NB4 (cell line): ENCODE data around the gene OR4C6.

Experiments
- DNase-seq: peaks from one replicate; pipeline ENCODE4 v3.0.0; 2010; ENCODE audit warnings: low read depth
- H3K4me3 ChIP-seq: one replicate; pipeline ENCODE4 v1.5.1; 2011; ENCODE audit warnings: mild to moderate bottlenecking, low read depth, low read length, moderate library complexity
- MYC ChIP-seq: IDR thresholded peaks from 2 replicates; pipeline ENCODE4 v1.6.1; 2011; ENCODE audit warnings: low read depth, low read length
- POLR2A ChIP-seq: IDR thresholded peaks from 2 replicates; pipeline ENCODE4 v1.6.1; 2011; ENCODE audit warnings: mild to moderate bottlenecking; ENCODE audit not compliant: insufficient read length; ENCODE audit errors: extremely low read depth
- TF ChIP-seq, protein P1 (sequence below): IDR thresholded peaks from 2 replicates; pipeline ENCODE4 v1.6.1; 2011; ENCODE audit warnings: low read depth, low read length
- TF ChIP-seq, protein P2 (sequence below): IDR thresholded peaks from one replicate; pipeline ENCODE4 v1.5.1; 2012; ENCODE audit warnings: low read depth, low read length

The OR4C6 gene

GRCh38 chr11:55658031-55658573 lies 3.9 kb upstream of the OR4C6 start:
- TF ChIP-seq MYC: no peak
- no peak for TF ChIP-seq POLR2A
- no peak overlapping the region for H3K4me3 ChIP-seq
- DNase-seq: peak; percentile 1

DNA sequence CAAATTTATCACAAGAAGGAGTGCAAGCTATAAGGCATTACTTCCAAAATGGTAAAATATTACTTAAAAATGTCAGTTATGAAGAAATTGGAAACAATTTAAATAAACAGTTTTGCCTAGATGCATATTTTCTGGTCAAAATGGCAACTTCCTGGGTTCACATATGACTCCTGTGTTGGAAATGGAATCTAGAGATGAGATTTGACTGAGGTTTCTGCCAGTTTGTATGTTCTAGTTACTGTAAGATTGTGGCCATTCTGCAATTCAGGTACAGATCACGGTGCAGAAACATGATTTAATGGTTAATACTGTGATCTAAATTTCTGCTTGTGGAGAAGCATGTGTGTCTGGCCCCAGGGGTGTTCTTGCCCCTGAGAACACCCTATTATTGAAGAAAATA lies 3.4 kb upstream of the OR4C6 start:
- no peak for DNase-seq
- no peak for TF ChIP-seq POLR2A
- TF ChIP-seq, protein P1, sequence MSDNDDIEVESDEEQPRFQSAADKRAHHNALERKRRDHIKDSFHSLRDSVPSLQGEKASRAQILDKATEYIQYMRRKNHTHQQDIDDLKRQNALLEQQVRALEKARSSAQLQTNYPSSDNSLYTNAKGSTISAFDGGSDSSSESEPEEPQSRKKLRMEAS: no peak
- no peak for TF ChIP-seq MYC
- TF ChIP-seq, protein P2, sequence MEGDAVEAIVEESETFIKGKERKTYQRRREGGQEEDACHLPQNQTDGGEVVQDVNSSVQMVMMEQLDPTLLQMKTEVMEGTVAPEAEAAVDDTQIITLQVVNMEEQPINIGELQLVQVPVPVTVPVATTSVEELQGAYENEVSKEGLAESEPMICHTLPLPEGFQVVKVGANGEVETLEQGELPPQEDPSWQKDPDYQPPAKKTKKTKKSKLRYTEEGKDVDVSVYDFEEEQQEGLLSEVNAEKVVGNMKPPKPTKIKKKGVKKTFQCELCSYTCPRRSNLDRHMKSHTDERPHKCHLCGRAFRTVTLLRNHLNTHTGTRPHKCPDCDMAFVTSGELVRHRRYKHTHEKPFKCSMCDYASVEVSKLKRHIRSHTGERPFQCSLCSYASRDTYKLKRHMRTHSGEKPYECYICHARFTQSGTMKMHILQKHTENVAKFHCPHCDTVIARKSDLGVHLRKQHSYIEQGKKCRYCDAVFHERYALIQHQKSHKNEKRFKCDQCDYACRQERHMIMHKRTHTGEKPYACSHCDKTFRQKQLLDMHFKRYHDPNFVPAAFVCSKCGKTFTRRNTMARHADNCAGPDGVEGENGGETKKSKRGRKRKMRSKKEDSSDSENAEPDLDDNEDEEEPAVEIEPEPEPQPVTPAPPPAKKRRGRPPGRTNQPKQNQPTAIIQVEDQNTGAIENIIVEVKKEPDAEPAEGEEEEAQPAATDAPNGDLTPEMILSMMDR: no peak
- no peak overlapping the region for H3K4me3 ChIP-seq

DNA sequence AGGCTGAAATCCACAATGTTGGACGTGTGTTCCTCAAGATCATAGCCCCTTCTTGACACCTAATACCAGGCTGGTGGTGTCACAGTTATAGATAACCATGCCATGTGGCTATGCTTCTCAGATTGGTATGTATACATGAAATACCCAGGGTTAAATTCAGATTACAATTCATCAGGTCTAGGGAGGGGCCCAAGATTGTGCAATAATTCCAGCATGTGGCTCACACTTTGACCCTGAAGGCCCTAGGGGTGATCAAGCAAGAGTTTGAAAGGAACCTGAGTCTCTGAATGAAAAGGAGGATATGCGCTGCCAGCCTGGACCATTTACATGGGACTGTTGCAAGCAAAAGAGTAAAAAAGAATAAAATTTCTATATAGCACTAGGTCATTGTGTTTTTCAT lies 7.4 kb downstream of the OR4C6 start:
- DNase-seq: no peak
- H3K4me3 ChIP-seq: no peak overlapping the region
- no peak for TF ChIP-seq POLR2A
- TF ChIP-seq, protein P1: no peak
- TF ChIP-seq, protein P2: no peak
- no peak for TF ChIP-seq MYC

DNA sequence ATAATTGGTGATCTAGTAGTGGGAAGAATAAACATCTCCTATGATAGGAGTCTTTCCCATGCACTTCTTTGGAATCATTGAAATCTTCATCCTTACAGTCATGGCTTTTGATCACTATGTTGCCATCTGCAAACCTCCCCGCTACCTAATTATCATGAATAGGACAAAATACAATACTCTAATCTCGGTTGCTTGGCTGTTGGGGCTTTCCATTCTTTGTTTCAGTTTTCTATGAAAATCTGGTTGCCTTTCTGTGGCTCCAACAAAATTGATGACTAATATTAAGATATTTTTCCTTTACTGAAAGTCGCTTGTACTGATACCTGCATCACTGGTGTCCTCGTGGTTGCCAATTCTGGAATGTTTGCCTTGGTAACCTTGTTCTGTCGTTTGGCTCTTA lies 11.9 kb downstream of the OR4C6 start:
- TF ChIP-seq, protein P2: no peak
- TF ChIP-seq POLR2A: no peak

DNA sequence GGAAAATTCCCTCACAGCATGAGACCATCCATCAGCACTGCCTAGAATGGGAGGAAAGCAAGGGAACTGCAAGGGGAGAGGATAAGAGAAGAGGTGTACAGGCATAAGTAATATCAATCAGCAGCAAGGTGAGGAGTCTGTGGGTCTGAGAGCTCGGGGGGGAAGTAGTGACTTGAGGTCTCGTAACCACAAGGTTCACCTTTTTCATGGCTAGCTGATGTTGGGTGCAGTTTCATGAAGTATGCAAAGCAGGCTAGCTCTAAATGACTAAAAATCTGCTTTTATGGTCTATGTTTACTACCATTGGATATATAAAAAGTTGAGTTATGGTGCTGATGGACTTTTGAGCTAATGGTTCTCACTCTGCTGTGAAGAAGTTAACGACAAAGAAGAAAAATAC lies 35.8 kb downstream of the OR4C6 start:
- DNase-seq: no peak
- H3K4me3 ChIP-seq: no peak overlapping the region
- TF ChIP-seq POLR2A (no peak), MYC (no peak)
- TF ChIP-seq, protein P1: no peak
- TF ChIP-seq, protein P2: no peak

More for the DNA sequence above, 11.9 kb downstream of the OR4C6 start:
- H3K4me3 ChIP-seq: no peak overlapping the region
- DNase-seq: no peak

DNA sequence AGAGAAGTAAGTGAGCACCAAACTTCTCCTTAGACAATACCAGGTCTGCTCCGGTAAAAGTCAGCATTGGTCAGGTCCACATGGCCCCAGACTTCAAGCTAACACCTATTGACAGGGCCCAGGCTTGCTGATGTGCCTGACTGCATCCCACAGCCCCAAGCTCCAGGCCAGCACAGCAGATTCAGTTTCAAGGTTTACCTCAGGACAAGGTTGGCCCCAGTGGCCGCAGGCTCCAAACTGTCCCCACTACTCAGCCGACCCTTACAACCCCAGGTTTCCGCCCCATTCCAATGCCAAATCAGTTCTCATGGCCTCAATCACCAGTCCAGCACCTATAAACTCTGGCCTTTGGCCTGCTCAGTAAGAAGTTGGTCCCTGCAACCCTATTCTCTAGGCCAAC lies 39.4 kb downstream of the OR4C6 start:
- H3K4me3 ChIP-seq: no peak overlapping the region
- DNase-seq: no peak
- TF ChIP-seq POLR2A (no peak), MYC (no peak)
- TF ChIP-seq, protein P1: no peak
- TF ChIP-seq, protein P2: no peak
